HepG2 (cell line): ENCODE measurements around the gene ADGRG1. TPM values are rescaled to one million over a fixed set of nuclear protein-coding genes. Genes with fewer than 3 reads are reported as not detected.

Experiments used
- GTF2F1 ChIP-seq: fragments of 150-350 bp; IDR thresholded peaks from 2 replicates; pipeline ENCODE4 v1.6.1; 2014; ENCODE audit warnings: low read length
- HMGXB3 ChIP-seq: sonication (generic); formaldehyde crosslinking; IDR thresholded peaks from 2 replicates; pipeline ENCODE4 v1.4.0; 2020; ENCODE audit warnings: missing genetic modification reagents, borderline replicate concordance
- IRX3 ChIP-seq: sonication (generic); formaldehyde crosslinking; IDR thresholded peaks from 2 replicates; pipeline ENCODE4 v1.8.1; 2023; ENCODE audit warnings: mild to moderate bottlenecking, low read depth, missing genetic modification reagents, borderline replicate concordance
- KLF6 ChIP-seq: IDR thresholded peaks from 2 replicates; pipeline ENCODE4 v1.8.0; 2016; ENCODE audit warnings: missing biosample characterization, missing genetic modification reagents
- KMT2A ChIP-seq: sonication (generic); formaldehyde crosslinking; IDR thresholded peaks from 2 replicates; pipeline ENCODE4 v1.4.0; 2020; ENCODE audit warnings: missing genetic modification reagents
- MAX ChIP-seq: IDR thresholded peaks from 2 replicates; pipeline ENCODE4 v1.6.1; 2012; ENCODE audit warnings: inconsistent platforms
- POLR2A ChIP-seq, 2 experiments: IDR thresholded peaks; 2 replicates each; pipeline ENCODE4 v1.6.1; 2011; ENCODE audit warnings: low read depth in 2 of 2, low read length in 2 of 2, mild to moderate bottlenecking in 1 of 2, moderate library complexity in 1 of 2; ENCODE audit not compliant: insufficient read depth in 1 of 2
- RFX1 ChIP-seq: fragments of 450-650 bp; IDR thresholded peaks from 2 replicates; pipeline ENCODE4 v1.6.1; 2017
- THAP11 ChIP-seq: IDR thresholded peaks from 2 replicates; pipeline ENCODE4 v1.6.1; 2016; ENCODE audit warnings: missing biosample characterization, missing genetic modification reagents
- TOE1 ChIP-seq: sonication (generic); formaldehyde crosslinking; IDR thresholded peaks from 2 replicates; pipeline ENCODE4 v1.4.0; 2020; ENCODE audit warnings: mild to moderate bottlenecking, missing genetic modification reagents
- WIZ ChIP-seq: sonication (generic); formaldehyde crosslinking; IDR thresholded peaks from 2 replicates; pipeline ENCODE4 v1.5.1; 2020; ENCODE audit warnings: mild to moderate bottlenecking, missing genetic modification reagents
- ZMAT5 ChIP-seq: sonication (generic); formaldehyde crosslinking; IDR thresholded peaks from 2 replicates; pipeline ENCODE4 v1.5.0; 2020; ENCODE audit warnings: mild to moderate bottlenecking, low read depth, missing genetic modification reagents, borderline replicate concordance
- ZNF20 ChIP-seq: sonication (generic); formaldehyde crosslinking; IDR thresholded peaks from 2 replicates; pipeline ENCODE4 v1.4.0; 2020; ENCODE audit warnings: mild to moderate bottlenecking, moderate library complexity, missing genetic modification reagents
- ZNF280B ChIP-seq: sonication (generic); formaldehyde crosslinking; IDR thresholded peaks from 2 replicates; pipeline ENCODE4 v1.5.0; 2020; ENCODE audit warnings: missing genetic modification reagents, mild to moderate bottlenecking, borderline replicate concordance
- ZNF331 ChIP-seq: sonication (generic); formaldehyde crosslinking; IDR thresholded peaks from 2 replicates; pipeline ENCODE4 v1.4.0; 2020; ENCODE audit warnings: missing genetic modification reagents
- ZNF496 ChIP-seq: sonication (generic); formaldehyde crosslinking; IDR thresholded peaks from 2 replicates; pipeline ENCODE4 v1.8.1; 2023; ENCODE audit warnings: mild to moderate bottlenecking, moderate library complexity, missing genetic modification reagents; ENCODE audit not compliant: insufficient replicate concordance
- ZNF564 ChIP-seq: sonication (generic); formaldehyde crosslinking; IDR thresholded peaks from 2 replicates; pipeline ENCODE4 v1.8.1; 2023; ENCODE audit warnings: mild to moderate bottlenecking, missing genetic modification reagents
- ZNF572 ChIP-seq: sonication (generic); formaldehyde crosslinking; IDR thresholded peaks from 2 replicates; pipeline ENCODE4 v1.5.1; 2020; ENCODE audit warnings: mild to moderate bottlenecking, missing genetic modification reagents
- ZNF574 ChIP-seq: sonication (generic); formaldehyde crosslinking; IDR thresholded peaks from 2 replicates; pipeline ENCODE4 v1.4.0; 2020; ENCODE audit warnings: missing genetic modification reagents
- ZNF576 ChIP-seq: sonication (generic); formaldehyde crosslinking; IDR thresholded peaks from 2 replicates; pipeline ENCODE4 v1.4.0; 2020; ENCODE audit warnings: mild to moderate bottlenecking, missing genetic modification reagents
- polyA plus RNA-seq, 8 experiments: library from polyadenylated mRNA; depleted of rRNA in 3 of 8; stranded (reverse) in 7 of 8; unstranded in 1 of 8; fragments of >200 nt; fragmentation: Illumina TruSeq in 4 of 8; extraction: Trizol in 4 of 8; gene quantifications; 2 replicates each; pipeline versions ENCODE4 v1.2.1 to v1.2.3, GENCODE V29; 2011 to 2016; ENCODE audit warnings: low read depth in 4 of 8, missing spikeins in 1 of 8, mixed read lengths in 1 of 8; ENCODE audit not compliant: insufficient read depth in 1 of 8
- total RNA-seq, 5 experiments: library from RNA; depleted of rRNA; stranded (reverse); fragments of >200 nt; fragmentation: Illumina TruSeq; extraction: Trizol; gene quantifications; 2 replicates each; pipeline ENCODE4 v1.2.3, GENCODE V29; 2016; ENCODE audit warnings: low read depth in 1 of 5

The ADGRG1 gene
- total and polyA plus RNA-seq, 2 of the 13 experiments (the other 11 are each of a cell fraction or from before 2014, with no cell fraction given) = 2.7 to 5.9 TPM

- TF ChIP-seq HMGXB3 (CRISPR knock-in tag) = peak; percentile 68
- TF ChIP-seq IRX3 (CRISPR knock-in tag) = no peak
- no peak for TF ChIP-seq TOE1 (CRISPR knock-in tag)
- no peak for TF ChIP-seq ZNF496
- TF ChIP-seq KLF6 (CRISPR knock-in tag) = no peak
- TF ChIP-seq WIZ (CRISPR knock-in tag) = no peak
- no peak for TF ChIP-seq ZNF564 (CRISPR knock-in tag)
- TF ChIP-seq ZNF331 (CRISPR knock-in tag) = peak; percentile 13; the same call in 1 of the 2 replicates
- TF ChIP-seq THAP11 = peak; percentile 98
- TF ChIP-seq ZNF576 (CRISPR knock-in tag) = no peak
- TF ChIP-seq RFX1 = peak; percentile 80
- TF ChIP-seq POLR2A (IDR thresholded peaks at IDR 0.05; ENCODE audit: insufficient read depth in 1 of 2, low read depth in 2 of 2, low read length in 2 of 2) = no peak
- TF ChIP-seq ZMAT5 (CRISPR knock-in tag) = no peak
- no peak for TF ChIP-seq GTF2F1
- TF ChIP-seq ZNF574 (CRISPR knock-in tag) = peak; percentile 53
- TF ChIP-seq ZNF280B (CRISPR knock-in tag) = peak; percentile 54; the same call in 1 of the 2 replicates
- TF ChIP-seq MAX = peak; percentile 24; the same call in 1 of the 2 replicates
- no peak for TF ChIP-seq ZNF572
- no peak for TF ChIP-seq KMT2A (CRISPR knock-in tag)
- TF ChIP-seq ZNF20 = no peak
Measured at GRCh38 chr16:57694725-57695679, 66.6 kb downstream of the ADGRG1 start, which contains the start of gene DRC7 (continued).
